Measurements from ENCODE around the gene ACSL1. TPM values are rescaled to one million over a fixed set of nuclear protein-coding genes. Genes with fewer than 3 reads are reported as not detected.

The ACSL1 gene
- total RNA-seq, 2 donors from 2014 or later, result 3.8 to 5.2 TPM

- DNase-seq, result peak; percentile 77
- H3K9ac ChIP-seq (ENCODE audit: extremely low read depth, low read length, poor library complexity, severe bottlenecking), result peak overlapping the region; percentile 35
- H3K9me3 Mint-ChIP-seq, result no peaks in the 10 kb centered on the region
- TF ChIP-seq CTCF (conservative IDR thresholded peaks at IDR 0.05), result no peak
- H3K4me3 Mint-ChIP-seq, result peak overlapping the region; percentile 31
- H3K4me3 ChIP-seq (ENCODE audit: low read length), result no peak overlapping the region
- peaks cover 40% of the 10 kb centered on the region for H3K4me1 ChIP-seq (ENCODE audit: control insufficient read depth, insufficient read depth, low read length)
- WGBS, 2 experiments (ENCODE audit: insufficient coverage in 1 of 2, insufficient read length in 1 of 2), result 37 to 41% methylated on average over 6 to 11 of the region's 11 CpGs
- no peaks in the 10 kb centered on the region for H3K36me3 Mint-ChIP-seq (ENCODE audit: low read depth)
- H3K27me3 Mint-ChIP-seq (ENCODE audit: insufficient read depth), result no peaks in the 10 kb centered on the region
- no peaks in the 10 kb centered on the region for H3K9me3 ChIP-seq (ENCODE audit: control insufficient read depth, low read length)
- peak overlapping the region; percentile 69 for H3K27ac Mint-ChIP-seq
- peaks cover 48% of the 10 kb centered on the region for H3K4me1 Mint-ChIP-seq
- H3K27ac ChIP-seq (ENCODE audit: low read depth, low read length), result no peak overlapping the region
- H3K36me3 ChIP-seq (ENCODE audit: control insufficient read depth, insufficient read depth, low read length), result no peaks in the 10 kb centered on the region
- H3K27me3 ChIP-seq (ENCODE audit: control insufficient read depth, insufficient read depth, low read length, poor library complexity, severe bottlenecking), result no peaks in the 10 kb centered on the region
Observed at GRCh38 chr4:184815046-184815877, 10.5 kb downstream of the ACSL1 start.

- 74 to 75% methylated on average over 5 of the region's 5 CpGs for WGBS, 2 experiments (ENCODE audit: insufficient coverage in 1 of 2, insufficient read length in 1 of 2)
- Mint-ChIP-seq H3K9me3 (no peaks in the 10 kb centered on the region), H3K27ac (peak overlapping the region; percentile 67), H3K36me3 (ENCODE audit: low read depth) (no peaks in the 10 kb centered on the region), H3K4me1 (peaks cover 44% of the 10 kb centered on the region), H3K4me3 (peak overlapping the region; percentile 31), H3K27me3 (ENCODE audit: insufficient read depth) (no peaks in the 10 kb centered on the region)
- H3K27ac ChIP-seq (ENCODE audit: low read depth, low read length), result no peak overlapping the region
- DNase-seq, result no peak
- H3K36me3 ChIP-seq (ENCODE audit: control insufficient read depth, insufficient read depth, low read length), result no peaks in the 10 kb centered on the region
- peak overlapping the region; percentile 5 for H3K9ac ChIP-seq (ENCODE audit: extremely low read depth, low read length, poor library complexity, severe bottlenecking)
- H3K27me3 ChIP-seq (ENCODE audit: control insufficient read depth, insufficient read depth, low read length, poor library complexity, severe bottlenecking), result no peaks in the 10 kb centered on the region
- H3K9me3 ChIP-seq (ENCODE audit: control insufficient read depth, low read length), result no peaks in the 10 kb centered on the region
- TF ChIP-seq CTCF (conservative IDR thresholded peaks at IDR 0.05), result no peak
- peaks cover 38% of the 10 kb centered on the region for H3K4me1 ChIP-seq (ENCODE audit: control insufficient read depth, insufficient read depth, low read length)
- peak overlapping the region; percentile 37 for H3K4me3 ChIP-seq (ENCODE audit: low read length)
Observed at GRCh38 chr4:184814686-184815045, 11.1 kb downstream of the ACSL1 start.

GRCh38 chr4:184812651-184813181, 13.1 kb downstream of the ACSL1 start:
- Mint-ChIP-seq H3K36me3 (ENCODE audit: low read depth) (no peaks in the 10 kb centered on the region), H3K9me3 (no peaks in the 10 kb centered on the region), H3K27me3 (ENCODE audit: insufficient read depth) (no peaks in the 10 kb centered on the region), H3K4me3 (no peak overlapping the region), H3K27ac (no peak overlapping the region), H3K4me1 (peaks cover 39% of the 10 kb centered on the region)
- H3K27ac ChIP-seq (ENCODE audit: low read depth, low read length), result no peak overlapping the region
- H3K9me3 ChIP-seq (ENCODE audit: control insufficient read depth, low read length), result no peaks in the 10 kb centered on the region
- H3K4me1 ChIP-seq (ENCODE audit: control insufficient read depth, insufficient read depth, low read length), result peaks cover 37% of the 10 kb centered on the region
- 78 to 93% methylated on average over 3 to 8 of the region's 8 CpGs for WGBS, 2 experiments (ENCODE audit: insufficient coverage in 1 of 2, insufficient read length in 1 of 2)
- DNase-seq, result no peak
- no peak for TF ChIP-seq CTCF (conservative IDR thresholded peaks at IDR 0.05)
- no peaks in the 10 kb centered on the region for H3K36me3 ChIP-seq (ENCODE audit: control insufficient read depth, insufficient read depth, low read length)
- H3K4me3 ChIP-seq (ENCODE audit: low read length), result peak overlapping the region; percentile 46
- H3K9ac ChIP-seq (ENCODE audit: extremely low read depth, low read length, poor library complexity, severe bottlenecking), result no peak overlapping the region
- H3K27me3 ChIP-seq (ENCODE audit: control insufficient read depth, insufficient read depth, low read length, poor library complexity, severe bottlenecking), result no peaks in the 10 kb centered on the region
